Fibroblast of the aortic adventitia (primary cell): ENCODE data around the gene CFAP92. TPM values are rescaled to one million over a fixed set of nuclear protein-coding genes. Genes with fewer than 3 reads are reported as not detected.
A peak's percentile ranks its signal among the peaks of the same experiment; 100 is the strongest.

Experiments
- DNase-seq: peaks from one replicate; pipeline ENCODE4 v3.0.0-alpha.2; 2010; ENCODE audit warnings: low read depth
- H3K4me3 ChIP-seq: 2 replicates; pipeline ENCODE4 v1.5.1; 2011; ENCODE audit warnings: low read depth, mild to moderate bottlenecking, control low read depth, low read length, moderate library complexity
- CTCF ChIP-seq: IDR thresholded peaks from 2 replicates; pipeline ENCODE4 v1.5.1; 2011; ENCODE audit warnings: mild to moderate bottlenecking, low read length, control low read depth, inconsistent platforms; ENCODE audit not compliant: insufficient read depth
- total RNA-seq: library from RNA; depleted of rRNA; stranded (reverse); fragments of >200 nt; gene quantifications from 2 replicates; pipeline ENCODE4 v1.2.3, GENCODE V29; 2012; ENCODE audit warnings: low replicate concordance

Gene CFAP92
- total RNA-seq, 1 donor = not detected

- no peak overlapping the region for H3K4me3 ChIP-seq
- no peak for TF ChIP-seq CTCF
- DNase-seq = no peak
Observed at GRCh38 chr3:129020691-129021090, 26.8 kb upstream of the CFAP92 start.

GRCh38 chr3:129019266-129019665 is 25.4 kb upstream of the CFAP92 start:
- no peak for DNase-seq
- H3K4me3 ChIP-seq = no peak overlapping the region
- no peak for TF ChIP-seq CTCF

- DNase-seq = no peak
- no peak for TF ChIP-seq CTCF
Observed at GRCh38 chr3:129018751-129019150, 24.9 kb upstream of the CFAP92 start.

GRCh38 chr3:129018271-129018670 is 24.4 kb upstream of the CFAP92 start:
- no peak for DNase-seq
- H3K4me3 ChIP-seq = no peak overlapping the region
- TF ChIP-seq CTCF = no peak

More at GRCh38 chr3:129018751-129019150, 24.9 kb upstream of the CFAP92 start:
- H3K4me3 ChIP-seq = no peak overlapping the region

- TF ChIP-seq CTCF = no peak
- DNase-seq = no peak
- no peak overlapping the region for H3K4me3 ChIP-seq
Observed at GRCh38 chr3:129017484-129017899, 23.6 kb upstream of the CFAP92 start.

GRCh38 chr3:129016720-129017483 is 23.0 kb upstream of the CFAP92 start:
- no peak overlapping the region for H3K4me3 ChIP-seq
- peak; percentile 54 for DNase-seq
- TF ChIP-seq CTCF = no peak

GRCh38 chr3:129016356-129016719 is 22.5 kb upstream of the CFAP92 start:
- TF ChIP-seq CTCF = no peak
- DNase-seq = no peak
- no peak overlapping the region for H3K4me3 ChIP-seq
